PFSK-1 (cell line): ENCODE results near the gene ETAA1.

ENCODE experiments used
- FOXP2 ChIP-seq: optimal IDR thresholded peaks from 2 replicates; pipeline ENCODE3; 2011; ENCODE audit warnings: borderline replicate concordance, control low read depth, inconsistent platforms; ENCODE audit not compliant: insufficient read depth; ENCODE audit errors: extremely low read length, extremely low read depth
- POLR2AphosphoS5 ChIP-seq: IDR thresholded peaks from 2 replicates; pipeline ENCODE4 v1.6.1; 2012; ENCODE audit warnings: low read depth, mild to moderate bottlenecking, control low read depth, low read length, moderate library complexity

GRCh38 chr2:67399144-67399543, 2.0 kb downstream of the ETAA1 start:
- no peak for TF ChIP-seq POLR2AphosphoS5
- no peak for TF ChIP-seq FOXP2
